Activated naive CD4-positive, alpha-beta T cell treated with anti-CD3 and anti-CD28 coated beads for 36 hours (primary cell): ENCODE results near the gene CREB5. TPM values are rescaled to one million over a fixed set of nuclear protein-coding genes. Genes with fewer than 3 reads are reported as not detected.
"Not testable (repeated sequence)": the region's sequence is repeated elsewhere in the genome, so short reads cannot be mapped to it uniquely, and the experiment has no call there.

Experiments
- CTCF ChIA-PET: fragments of 350-600 bp; sonication (Branson Sonifier 250); formaldehyde crosslinking; loops from one replicate; lab custom pipeline; 2021; ENCODE audit warnings: antibody characterized with exemption; lab: Charles Lee
- DNase-seq: peaks from one replicate; pipeline ENCODE4 v3.0.0-alpha.2; 2020
- H3K27ac Mint-ChIP-seq: one replicate; pipeline ENCODE4 v1.8.0; 2021; ENCODE audit warnings: mild to moderate bottlenecking, mixed read lengths
- H3K27me3 Mint-ChIP-seq: one replicate; pipeline ENCODE4 v1.8.0; 2021; ENCODE audit warnings: low read depth, mixed read lengths
- H3K36me3 Mint-ChIP-seq: one replicate; pipeline ENCODE4 v1.8.0; 2021; ENCODE audit warnings: low read depth, mixed read lengths
- H3K4me1 Mint-ChIP-seq: one replicate; pipeline ENCODE4 v1.8.0; 2021; ENCODE audit warnings: low read depth, mixed read lengths
- H3K4me3 Mint-ChIP-seq: one replicate; pipeline ENCODE4 v1.8.0; 2021; ENCODE audit warnings: mild to moderate bottlenecking, moderate library complexity, mixed read lengths
- H3K9me3 Mint-ChIP-seq: one replicate; pipeline ENCODE4 v1.8.0; 2021; ENCODE audit warnings: mixed read lengths
- intact Hi-C: fragments of 100-400 bp; cut with micrococcal nuclease; formaldehyde crosslinking; loops from one replicate; pipeline ENCODE4 v1.15.1; 2023
- total RNA-seq, 2 experiments: library from RNA; stranded (reverse); gene quantifications; one replicate each; pipeline ENCODE4 v1.2.3, GENCODE V29; 2021

The CREB5 gene
- total RNA-seq, 2 experiments from 2014 or later: 0.30 to 0.48 TPM

- peaks cover 9% of the 10 kb centered on the region for H3K27me3 Mint-ChIP-seq
- no peaks in the 10 kb centered on the region for H3K9me3 Mint-ChIP-seq
- no peak overlapping the region for H3K4me3 Mint-ChIP-seq
- no peak overlapping the region for H3K27ac Mint-ChIP-seq
- intact Hi-C loops: no loop called here
- CTCF ChIA-PET: no interaction called here
- no peaks in the 10 kb centered on the region for H3K36me3 Mint-ChIP-seq
- no peak for DNase-seq
- H3K4me1 Mint-ChIP-seq: no peaks in the 10 kb centered on the region
Observed at GRCh38 chr7:28771906-28772622, 359.7 kb downstream of the CREB5 start.

- no peaks in the 10 kb centered on the region for H3K4me1 Mint-ChIP-seq
- no peak overlapping the region for H3K27ac Mint-ChIP-seq
- intact Hi-C loops: no loop called here
- no peaks in the 10 kb centered on the region for H3K9me3 Mint-ChIP-seq
- H3K36me3 Mint-ChIP-seq: no peaks in the 10 kb centered on the region
- H3K27me3 Mint-ChIP-seq: peaks cover 8% of the 10 kb centered on the region
- no peak for DNase-seq
- H3K4me3 Mint-ChIP-seq: no peak overlapping the region
- CTCF ChIA-PET: no interaction called here
Observed at GRCh38 chr7:28773423-28774145, 361.3 kb downstream of the CREB5 start.

- no peak overlapping the region for H3K27ac Mint-ChIP-seq
- no peaks in the 10 kb centered on the region for H3K4me1 Mint-ChIP-seq
- H3K27me3 Mint-ChIP-seq: peaks cover 12% of the 10 kb centered on the region
- intact Hi-C loops: no loop called here
- CTCF ChIA-PET: no interaction called here
- no peaks in the 10 kb centered on the region for H3K36me3 Mint-ChIP-seq
- no peaks in the 10 kb centered on the region for H3K9me3 Mint-ChIP-seq
- no peak for DNase-seq
- no peak overlapping the region for H3K4me3 Mint-ChIP-seq
Observed at GRCh38 chr7:28774261-28774988, 362.1 kb downstream of the CREB5 start.

GRCh38 chr7:28776463-28777157, 364.3 kb downstream of the CREB5 start:
- no peaks in the 10 kb centered on the region for H3K4me1 Mint-ChIP-seq
- no peak overlapping the region for H3K4me3 Mint-ChIP-seq
- no peak for DNase-seq
- CTCF ChIA-PET: no interaction called here
- H3K27ac Mint-ChIP-seq: no peak overlapping the region
- H3K9me3 Mint-ChIP-seq: no peaks in the 10 kb centered on the region
- intact Hi-C loops: no loop called here
- no peaks in the 10 kb centered on the region for H3K36me3 Mint-ChIP-seq
- H3K27me3 Mint-ChIP-seq: peaks cover 25% of the 10 kb centered on the region

- no peaks in the 10 kb centered on the region for H3K9me3 Mint-ChIP-seq
- no peaks in the 10 kb centered on the region for H3K36me3 Mint-ChIP-seq
- H3K27ac Mint-ChIP-seq: no peak overlapping the region
- intact Hi-C loops: no loop called here
- no peaks in the 10 kb centered on the region for H3K4me1 Mint-ChIP-seq
- DNase-seq: no peak
- CTCF ChIA-PET: interaction anchor here (0.6 kb wide), 1 partner anchor 58 kb away, joined by 3 read pairs; no protein-coding TSS in a partner anchor
- H3K27me3 Mint-ChIP-seq: peaks cover 21% of the 10 kb centered on the region
- no peak overlapping the region for H3K4me3 Mint-ChIP-seq
Observed at GRCh38 chr7:28778786-28779185, 366.5 kb downstream of the CREB5 start.

GRCh38 chr7:28779954-28780353, 367.6 kb downstream of the CREB5 start:
- no peak for DNase-seq
- H3K36me3 Mint-ChIP-seq: no peaks in the 10 kb centered on the region
- CTCF ChIA-PET: interaction anchor here (0.6 kb wide), 3 partner anchors 247 to 699 kb away, joined by 3 to 4 read pairs (median 3); partner anchors contain the start of gene CREB5
- H3K4me3 Mint-ChIP-seq: no peak overlapping the region
- peaks cover 21% of the 10 kb centered on the region for H3K27me3 Mint-ChIP-seq
- no peak overlapping the region for H3K27ac Mint-ChIP-seq
- no peaks in the 10 kb centered on the region for H3K9me3 Mint-ChIP-seq
- no peaks in the 10 kb centered on the region for H3K4me1 Mint-ChIP-seq
- intact Hi-C loops: no loop called here

GRCh38 chr7:28782362-28782761, 370.0 kb downstream of the CREB5 start:
- intact Hi-C loops: no loop called here
- Mint-ChIP-seq H3K9me3 (no peaks in the 10 kb centered on the region), H3K27me3 (peaks cover 21% of the 10 kb centered on the region), H3K27ac (no peak overlapping the region), H3K36me3 (no peaks in the 10 kb centered on the region), H3K4me1 (no peaks in the 10 kb centered on the region), H3K4me3 (no peak overlapping the region)
- no peak for DNase-seq
- CTCF ChIA-PET: interaction anchor here (0.7 kb wide), 1 partner anchor 179 kb away, joined by 3 read pairs; no protein-coding TSS in a partner anchor

- no peaks in the 10 kb centered on the region for H3K36me3 Mint-ChIP-seq
- peaks cover 14% of the 10 kb centered on the region for H3K27me3 Mint-ChIP-seq
- DNase-seq: no peak
- H3K4me1 Mint-ChIP-seq: no peaks in the 10 kb centered on the region
- intact Hi-C loops: no loop called here
- CTCF ChIA-PET: no interaction called here
- no peak overlapping the region for H3K4me3 Mint-ChIP-seq
- no peak overlapping the region for H3K27ac Mint-ChIP-seq
- no peaks in the 10 kb centered on the region for H3K9me3 Mint-ChIP-seq
Observed at GRCh38 chr7:28784171-28784902, 372.0 kb downstream of the CREB5 start.

- DNase-seq: no peak
- no peaks in the 10 kb centered on the region for H3K9me3 Mint-ChIP-seq
- CTCF ChIA-PET: interaction anchor here (0.5 kb wide), 1 partner anchor 91 kb away, joined by 5 read pairs; no protein-coding TSS in a partner anchor
- intact Hi-C loops: no loop called here
- H3K4me1 Mint-ChIP-seq: no peaks in the 10 kb centered on the region
- H3K4me3 Mint-ChIP-seq: no peak overlapping the region
- no peak overlapping the region for H3K27ac Mint-ChIP-seq
- H3K36me3 Mint-ChIP-seq: no peaks in the 10 kb centered on the region
- peaks cover 9% of the 10 kb centered on the region for H3K27me3 Mint-ChIP-seq
Observed at GRCh38 chr7:28785041-28785995, 373.0 kb downstream of the CREB5 start.

GRCh38 chr7:28786156-28786555, 373.8 kb downstream of the CREB5 start:
- H3K27ac Mint-ChIP-seq, DNase-seq, H3K36me3 Mint-ChIP-seq, CTCF ChIA-PET, intact Hi-C loops, H3K27me3 Mint-ChIP-seq, H3K4me3 Mint-ChIP-seq, H3K9me3 Mint-ChIP-seq, H3K4me1 Mint-ChIP-seq: not testable (repeated sequence)

- Mint-ChIP-seq H3K4me1 (no peaks in the 10 kb centered on the region), H3K9me3 (no peaks in the 10 kb centered on the region), H3K36me3 (no peaks in the 10 kb centered on the region), H3K27ac (no peak overlapping the region), H3K27me3 (no peaks in the 10 kb centered on the region), H3K4me3 (no peak overlapping the region)
- no peak for DNase-seq
- intact Hi-C loops: no loop called here
- CTCF ChIA-PET: no interaction called here
Observed at GRCh38 chr7:28787106-28787505, 374.8 kb downstream of the CREB5 start.
